Psoas muscle (tissue), 8 donors: ENCODE data around the gene PKNOX2. TPM values are rescaled to one million over a fixed set of nuclear protein-coding genes. Genes with fewer than 3 reads are reported as not detected.

Experiments
- ATAC-seq, 4 donors: fragments of 200-7000 bp; cut with Tn5 transposase; one replicate each; pipeline ENCODE4 v1.9.1; 2020; ENCODE audit warnings: moderate library complexity in 3 of 4, mild to moderate bottlenecking in 2 of 4
- DNase-seq, 2 donors: peaks; one replicate each; pipeline ENCODE4 v3.0.0-alpha.2; 2020
- H3K27ac ChIP-seq: fragments of 200-600 bp; one replicate; pipeline ENCODE4 v1.8.0; 2022
- H3K27me3 ChIP-seq, 3 donors: fragments of 200-600 bp in 1 of 3; one replicate each; pipeline versions ENCODE4 v1.6.1 to v1.8.0; 2013 to 2022; ENCODE audit warnings: low read length in 2 of 3, mild to moderate bottlenecking in 2 of 3, moderate library complexity in 1 of 3; ENCODE audit not compliant: insufficient read depth in 3 of 3
- H3K36me3 ChIP-seq, 2 donors: fragments of 200-600 bp in 1 of 2; one replicate each; pipeline versions ENCODE4 v1.6.1 to v1.8.0; 2013 to 2022; ENCODE audit warnings: low read depth in 1 of 2, mild to moderate bottlenecking in 1 of 2, moderate library complexity in 1 of 2; ENCODE audit not compliant: insufficient read depth in 1 of 2
- H3K4me1 ChIP-seq: fragments of 200-600 bp; one replicate; pipeline ENCODE4 v1.8.0; 2022
- H3K4me3 ChIP-seq: fragments of 200-600 bp; one replicate; pipeline ENCODE4 v1.8.0; 2022; ENCODE audit warnings: mild to moderate bottlenecking
- H3K9me3 ChIP-seq: fragments of 200-600 bp; one replicate; pipeline ENCODE4 v1.8.0; 2022
- WGBS, 3 donors: extraction: QIAGEN DNeasy Blood & Tissue Kit; methylation state at CpG; one replicate each; pipeline versions ENCODE4 v1.1.6 to v1.1.7; 2013; 5-methylcytosine and 5-hydroxymethylcytosine counted together
- intact Hi-C, 2 donors: fragments of 100-400 bp; cut with DNase I; formaldehyde crosslinking; loops; one replicate each; pipeline versions ENCODE4 v1.11.0 to v1.14.2; 2022
- polyA plus RNA-seq, 3 donors: library from polyadenylated mRNA; stranded (reverse); fragments of 200-250 nt; gene quantifications; one replicate each; pipeline ENCODE4 v1.2.3, GENCODE V29; 2013
- total RNA-seq, 4 donors: library from RNA; stranded (reverse); fragmentation: NEBNext Ultra II Directional in 2 of 4; extraction: Animal tissue kit (Norgen Biotek cat#: 25700) in 2 of 4; gene quantifications; one replicate each; pipeline versions ENCODE4 v1.2.1 to v1.2.4, GENCODE V29; 2021 to 2023
- TF ChIP-seq, protein P1 (sequence below): fragments of 200-600 bp; IDR thresholded peaks from one replicate; pipeline ENCODE4 v1.8.0; 2022; ENCODE audit warnings: antibody characterized with exemption
- donor health status: healthy with polysubstance abuse.
- donor health status: DM: no; HTN: no; CAD: no; lungs with moderate emphysema.
- donor health status: Bipolar disorder and iron deficiency.
- donor health status: healthy.
- donor health status: DM: yes; HTN: yes; CAD: no.
- donor health status: DM: no; HTN: no; CAD: no.
- donor health status: DM: no; HTN: no; CAD: no.
- donor health status: DM: yes; HTN: yes; CAD: no.

The PKNOX2 gene
- total and polyA plus RNA-seq, 7 donors = 1.8 to 30.5 (median 14.5) TPM

DNA sequence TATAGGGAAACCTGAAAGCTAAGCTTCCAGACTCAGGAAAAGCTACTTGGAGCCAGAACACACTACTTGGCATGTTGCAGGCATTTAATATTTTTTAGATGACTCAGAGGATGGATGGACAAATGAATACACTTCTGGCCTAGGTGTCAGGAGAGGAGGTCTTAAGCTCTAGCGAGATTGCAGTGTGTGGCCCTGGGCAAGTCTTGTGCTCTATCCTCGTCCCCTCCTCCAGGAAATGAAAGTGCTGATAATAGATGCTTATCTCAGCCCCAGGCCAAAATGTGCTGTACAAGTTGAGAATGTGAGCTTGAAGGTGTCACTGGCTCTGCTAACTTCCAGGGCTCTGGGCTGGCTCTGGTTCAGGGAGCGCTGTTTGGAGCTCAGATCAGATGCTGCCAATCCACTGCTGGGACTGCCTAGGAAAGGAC lies 136.3 kb downstream of the PKNOX2 start:
- Histone ChIP-seq H3K4me3 (no peak overlapping the region), H3K36me3 (no peaks in the 10 kb centered on the region), H3K4me1 (peaks cover 31% of the 10 kb centered on the region), H3K27me3 (no peaks in the 10 kb centered on the region), H3K27ac (peak overlapping the region; percentile 61), H3K9me3 (no peaks in the 10 kb centered on the region)
- peak; percentile 67 to 84 (median 76) for ATAC-seq
- peak in 1 of 2 donors; percentile 75 for DNase-seq
- intact Hi-C loops = loop anchor here in 1 of 2 donors (5.0 kb wide), 1 partner anchor 134 kb away; no protein-coding TSS in a partner anchor
- 21 to 48% (median 24%) methylated on average over 3 of the region's 3 CpGs for WGBS, 3 donors
- TF ChIP-seq, protein P1, sequence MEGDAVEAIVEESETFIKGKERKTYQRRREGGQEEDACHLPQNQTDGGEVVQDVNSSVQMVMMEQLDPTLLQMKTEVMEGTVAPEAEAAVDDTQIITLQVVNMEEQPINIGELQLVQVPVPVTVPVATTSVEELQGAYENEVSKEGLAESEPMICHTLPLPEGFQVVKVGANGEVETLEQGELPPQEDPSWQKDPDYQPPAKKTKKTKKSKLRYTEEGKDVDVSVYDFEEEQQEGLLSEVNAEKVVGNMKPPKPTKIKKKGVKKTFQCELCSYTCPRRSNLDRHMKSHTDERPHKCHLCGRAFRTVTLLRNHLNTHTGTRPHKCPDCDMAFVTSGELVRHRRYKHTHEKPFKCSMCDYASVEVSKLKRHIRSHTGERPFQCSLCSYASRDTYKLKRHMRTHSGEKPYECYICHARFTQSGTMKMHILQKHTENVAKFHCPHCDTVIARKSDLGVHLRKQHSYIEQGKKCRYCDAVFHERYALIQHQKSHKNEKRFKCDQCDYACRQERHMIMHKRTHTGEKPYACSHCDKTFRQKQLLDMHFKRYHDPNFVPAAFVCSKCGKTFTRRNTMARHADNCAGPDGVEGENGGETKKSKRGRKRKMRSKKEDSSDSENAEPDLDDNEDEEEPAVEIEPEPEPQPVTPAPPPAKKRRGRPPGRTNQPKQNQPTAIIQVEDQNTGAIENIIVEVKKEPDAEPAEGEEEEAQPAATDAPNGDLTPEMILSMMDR = no peak

DNA sequence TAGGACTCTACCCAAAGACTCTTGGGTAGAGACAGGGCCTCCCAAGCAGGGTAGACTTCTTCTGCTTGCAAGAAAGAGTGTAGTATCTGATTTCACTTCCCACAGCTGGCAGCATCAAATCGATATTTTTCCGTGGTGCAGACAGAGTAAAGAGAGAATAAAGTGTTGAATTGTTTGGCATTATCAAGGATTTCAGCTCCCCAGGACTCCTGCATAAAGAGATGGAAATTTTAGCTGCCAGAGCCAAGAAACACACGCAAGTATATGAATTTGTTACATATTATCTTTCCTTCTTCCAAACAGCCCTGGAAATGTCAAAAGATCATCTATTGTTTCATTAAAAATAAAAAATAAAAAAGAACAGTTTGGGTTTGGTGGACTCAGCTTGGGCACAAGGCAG lies 136.8 kb downstream of the PKNOX2 start:
- H3K36me3 ChIP-seq = no peaks in the 10 kb centered on the region
- intact Hi-C loops = loop anchor here in 1 of 2 donors (5.0 kb wide), 1 partner anchor 134 kb away; no protein-coding TSS in a partner anchor
- H3K9me3 ChIP-seq = no peaks in the 10 kb centered on the region
- no peak overlapping the region for H3K4me3 ChIP-seq
- WGBS, 3 donors = 32 to 45% (median 39%) methylated on average over 3 of the region's 3 CpGs
- DNase-seq (no peak), ATAC-seq (no peak)
- peaks cover 31% of the 10 kb centered on the region for H3K4me1 ChIP-seq
- H3K27me3 ChIP-seq = no peaks in the 10 kb centered on the region
- H3K27ac ChIP-seq = peak overlapping the region; percentile 61
- TF ChIP-seq, protein P1 = no peak

DNA sequence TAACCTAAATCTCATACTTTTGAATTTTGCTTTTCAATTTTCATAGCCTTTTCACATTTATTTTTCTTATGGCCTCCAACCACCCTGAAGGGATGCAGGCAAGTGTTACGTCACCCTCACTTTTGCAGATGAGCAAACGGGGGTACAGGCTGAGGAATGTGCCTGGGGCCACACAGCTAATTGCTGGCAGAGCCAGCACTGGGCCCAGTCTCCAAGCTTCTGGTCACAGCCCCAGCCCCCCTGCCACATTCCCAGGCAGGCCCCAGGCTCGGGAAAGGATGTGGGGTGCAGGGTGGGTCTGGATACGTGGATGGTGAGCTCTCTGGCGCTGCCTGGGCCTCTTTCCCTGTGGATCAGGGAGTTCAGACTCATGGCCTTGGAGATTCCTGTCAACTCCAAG lies 138.6 kb downstream of the PKNOX2 start:
- Histone ChIP-seq H3K9me3 (no peaks in the 10 kb centered on the region), H3K36me3 (no peaks in the 10 kb centered on the region), H3K27me3 (no peaks in the 10 kb centered on the region), H3K4me1 (peaks cover 31% of the 10 kb centered on the region), H3K4me3 (no peak overlapping the region), H3K27ac (no peak overlapping the region)
- ATAC-seq (no peak), DNase-seq (no peak)
- TF ChIP-seq, protein P1 = no peak
- intact Hi-C loops = loop anchor here in 1 of 2 donors (5.0 kb wide), 1 partner anchor 136 kb away; no protein-coding TSS in a partner anchor
- WGBS, 3 donors = 90 to 100% (median 98%) methylated on average over 5 of the region's 5 CpGs

DNA sequence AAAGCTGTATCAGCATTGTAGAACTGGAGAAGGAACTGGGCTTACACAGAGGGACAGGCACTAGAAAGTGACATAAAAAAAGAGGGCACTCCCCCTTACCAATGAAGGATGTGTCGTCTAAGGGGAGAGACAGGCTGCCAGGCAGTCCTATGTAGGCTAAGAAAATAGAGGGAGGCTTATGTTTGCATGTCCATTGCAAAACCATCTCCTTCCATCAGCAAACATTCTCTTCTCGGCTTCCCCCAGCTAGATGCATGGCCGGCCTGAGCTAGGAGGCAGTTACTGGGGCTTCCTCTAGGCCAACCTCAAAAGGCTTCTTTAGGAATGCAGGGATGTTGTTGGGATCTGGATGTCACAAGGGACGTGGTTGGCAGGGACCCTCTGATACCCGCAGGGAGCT lies 139.1 kb downstream of the PKNOX2 start:
- no peak overlapping the region for H3K27ac ChIP-seq
- DNase-seq (no peak), ATAC-seq (no peak)
- no peaks in the 10 kb centered on the region for H3K27me3 ChIP-seq
- WGBS, 3 donors = 66 to 94% (median 92%) methylated on average over 5 of the region's 5 CpGs
- H3K36me3 ChIP-seq = no peaks in the 10 kb centered on the region
- H3K9me3 ChIP-seq = no peaks in the 10 kb centered on the region
- H3K4me3 ChIP-seq = no peak overlapping the region
- TF ChIP-seq, protein P1 = no peak
- peaks cover 30% of the 10 kb centered on the region for H3K4me1 ChIP-seq
- intact Hi-C loops = loop anchor here in 1 of 2 donors (5.0 kb wide), 1 partner anchor 136 kb away; no protein-coding TSS in a partner anchor

DNA sequence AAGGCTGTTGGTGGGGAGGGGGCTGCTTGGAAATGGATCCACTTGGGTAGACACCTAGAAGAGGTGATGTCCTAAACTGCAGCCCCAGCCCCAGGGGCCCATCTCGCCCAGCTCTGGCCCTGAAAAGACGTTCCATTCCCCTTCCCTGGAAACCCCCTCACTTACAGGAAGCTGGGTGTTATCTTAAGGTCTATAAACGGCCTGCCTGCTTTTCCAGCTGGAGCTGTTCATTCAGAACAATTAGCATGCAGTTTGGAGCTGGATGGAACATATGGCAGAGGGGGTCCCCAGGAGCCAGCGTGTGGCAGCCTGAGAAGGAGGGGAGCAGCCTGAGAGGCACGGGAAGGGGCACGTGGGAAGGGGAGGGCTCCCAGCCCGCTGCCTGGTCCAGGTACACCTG lies 139.6 kb downstream of the PKNOX2 start:
- Histone ChIP-seq H3K4me3 (no peak overlapping the region), H3K36me3 (no peaks in the 10 kb centered on the region), H3K9me3 (no peaks in the 10 kb centered on the region), H3K27me3 (no peaks in the 10 kb centered on the region), H3K27ac (no peak overlapping the region), H3K4me1 (peaks cover 28% of the 10 kb centered on the region)
- no peak for ATAC-seq
- no peak for DNase-seq
- intact Hi-C loops = loop anchor here in 1 of 2 donors (5.0 kb wide), 1 partner anchor 137 kb away; no protein-coding TSS in a partner anchor
- TF ChIP-seq, protein P1 = no peak
- WGBS, 3 donors = 74 to 86% (median 79%) methylated on average over 7 of the region's 7 CpGs
